H1 (cell line): ENCODE data around the gene TAF7. TPM values are rescaled to one million over a fixed set of nuclear protein-coding genes. Genes with fewer than 3 reads are reported as not detected.

ENCODE experiments used
- CTCF ChIA-PET: fragments of 300-600 bp; sonication (Branson Sonifier 250); formaldehyde crosslinking; loops from one replicate; lab custom pipeline; 2021; ENCODE audit not compliant: partially characterized antibody; lab: Charles Lee
- POLR2A ChIA-PET: fragments of 300-600 bp; sonication (Branson Sonifier 250); formaldehyde crosslinking; loops from one replicate; lab custom pipeline; 2021; ENCODE audit warnings: inconsistent platforms; ENCODE audit not compliant: partially characterized antibody; lab: Charles Lee
- DNase-seq, 2 experiments: peaks; one replicate each; pipeline versions ENCODE4 v3.0.0 to v3.0.0-alpha.2; 2010 to 2022; ENCODE audit warnings: low spot score in 2 of 2, low read depth in 1 of 2, mixed read lengths in 1 of 2
- FAIRE-seq: peaks from 2 replicates; lab custom pipeline; 2011; peaks lifted over from hg19 to GRCh38; lab: Jason Lieb, UNC
- H2AFZ ChIP-seq: 2 replicates; pipeline ENCODE4 v1.8.1; 2012; ENCODE audit warnings: low read length, inconsistent platforms
- H2AK5ac ChIP-seq: 2 replicates; pipeline ENCODE4 v1.6.1; 2013; ENCODE audit warnings: low read depth, low read length
- H2BK120ac ChIP-seq: replicated peaks from 2 replicates; pipeline ENCODE3; 2013; ENCODE audit warnings: low read depth, low read length, inconsistent platforms
- H2BK12ac ChIP-seq: 2 replicates; pipeline ENCODE4 v1.6.1; 2013; ENCODE audit warnings: low read depth, low read length
- H2BK15ac ChIP-seq: 2 replicates; pipeline ENCODE4 v1.6.1; 2013; ENCODE audit warnings: low read length
- H2BK20ac ChIP-seq: 2 replicates; pipeline ENCODE4 v1.6.1; 2013; ENCODE audit warnings: low read length
- H2BK5ac ChIP-seq: 2 replicates; pipeline ENCODE4 v1.6.1; 2013; ENCODE audit warnings: low read depth, low read length
- H3K14ac ChIP-seq: 2 replicates; pipeline ENCODE4 v1.6.1; 2013; ENCODE audit warnings: inconsistent platforms; ENCODE audit not compliant: insufficient read length
- H3K18ac ChIP-seq: 2 replicates; pipeline ENCODE4 v1.6.1; 2013; ENCODE audit warnings: low read length; ENCODE audit errors: extremely low read depth
- H3K23ac ChIP-seq: 2 replicates; pipeline ENCODE4 v1.6.1; 2013; ENCODE audit warnings: inconsistent platforms; ENCODE audit not compliant: insufficient read length
- H3K23me2 ChIP-seq: 2 replicates; pipeline ENCODE4 v1.6.1; 2013; ENCODE audit warnings: low read depth, low read length
- H3K27ac ChIP-seq: 2 replicates; pipeline ENCODE4 v1.6.1; 2011; ENCODE audit warnings: low read depth, low read length, inconsistent platforms
- H3K27me3 ChIP-seq, 4 experiments: replicated peaks in 1 of 4; 1 replicate in 1 of 4; 2 replicates in 3 of 4; pipeline versions ENCODE4 v1.6.1 to v1.8.1; 2011 to 2013; ENCODE audit warnings: low read length in 3 of 4, mild to moderate bottlenecking in 3 of 4, inconsistent platforms in 2 of 4, mixed read lengths in 2 of 4, moderate library complexity in 1 of 4; ENCODE audit not compliant: control insufficient read depth in 3 of 4, insufficient read depth in 3 of 4; ENCODE audit errors: extremely low read depth in 1 of 4
- H3K36me3 ChIP-seq, 4 experiments: 2 replicates each; pipeline versions ENCODE4 v1.6.1 to v1.8.1; 2011 to 2013; ENCODE audit warnings: mild to moderate bottlenecking in 4 of 4, low read length in 3 of 4, moderate library complexity in 2 of 4, control low read depth in 1 of 4, inconsistent platforms in 1 of 4; ENCODE audit not compliant: insufficient read depth in 4 of 4, control insufficient read depth in 2 of 4
- H3K4ac ChIP-seq: replicated peaks from 2 replicates; pipeline ENCODE3; 2013; ENCODE audit warnings: low read length, low read depth, mixed read lengths, inconsistent platforms; ENCODE audit not compliant: insufficient read length
- H3K4me1 ChIP-seq, 4 experiments: replicated peaks in 1 of 4; 1 replicate in 1 of 4; 2 replicates in 3 of 4; pipeline versions ENCODE4 v1.6.1 to v1.8.1; 2011 to 2013; ENCODE audit warnings: low read length in 3 of 4, inconsistent platforms in 2 of 4, mixed read lengths in 1 of 4; ENCODE audit not compliant: insufficient read depth in 4 of 4, control insufficient read depth in 3 of 4
- H3K4me2 ChIP-seq, 2 experiments: 2 replicates each; pipeline versions ENCODE4 v1.6.1 to v1.8.1; 2011 to 2013; ENCODE audit warnings: low read depth in 2 of 2, low read length in 2 of 2, control low read depth in 1 of 2, inconsistent platforms in 1 of 2, mild to moderate bottlenecking in 1 of 2; ENCODE audit not compliant: insufficient read depth in 1 of 2
- H3K4me3 ChIP-seq, 4 experiments: fragments of 200-600, 300-600 bp in 1 of 4; sonication (generic), shearing (Covaris generic), sonication (Bioruptor Twin) in 1 of 4; 2 replicates each; pipeline versions ENCODE4 v1.5.1 to v1.8.1; 2011 to 2016; ENCODE audit warnings: low read length in 4 of 4, low read depth in 3 of 4, control low read depth in 2 of 4, inconsistent platforms in 2 of 4, mild to moderate bottlenecking in 2 of 4, mixed read lengths in 1 of 4, moderate library complexity in 1 of 4; ENCODE audit not compliant: insufficient read depth in 2 of 4; ENCODE audit errors: extremely low read depth in 1 of 4
- H3K56ac ChIP-seq: replicated peaks from 2 replicates; pipeline ENCODE3; 2013; ENCODE audit warnings: low read depth, mild to moderate bottlenecking, mixed read lengths, low read length, inconsistent platforms; ENCODE audit not compliant: insufficient read length
- H3K79me1 ChIP-seq: 2 replicates; pipeline ENCODE4 v1.6.1; 2013; ENCODE audit warnings: low read depth, low read length, control low read depth
- H3K79me2 ChIP-seq, 2 experiments: 2 replicates each; pipeline versions ENCODE4 v1.6.1 to v1.8.1; 2012 to 2013; ENCODE audit warnings: low read length in 2 of 2, mild to moderate bottlenecking in 2 of 2, inconsistent platforms in 1 of 2; ENCODE audit not compliant: insufficient read depth in 2 of 2, control insufficient read depth in 1 of 2
- H3K9ac ChIP-seq, 4 experiments: replicated peaks in 1 of 4; 1 replicate in 1 of 4; 2 replicates in 3 of 4; pipeline versions ENCODE4 v1.6.1 to v1.8.1; 2011 to 2013; ENCODE audit warnings: low read depth in 3 of 4, low read length in 3 of 4, control low read depth in 2 of 4, mild to moderate bottlenecking in 2 of 4, moderate library complexity in 2 of 4, inconsistent platforms in 1 of 4; ENCODE audit errors: extremely low read depth in 1 of 4
- H3K9me3 ChIP-seq, 2 experiments: 2 replicates each; pipeline versions ENCODE4 v1.6.1 to v1.8.1; 2012 to 2013; ENCODE audit warnings: mild to moderate bottlenecking in 2 of 2, moderate library complexity in 2 of 2, control low read depth in 1 of 2, inconsistent platforms in 1 of 2, low read depth in 1 of 2, low read length in 1 of 2, mixed read lengths in 1 of 2; ENCODE audit not compliant: insufficient read depth in 2 of 2
- H4K20me1 ChIP-seq, 2 experiments: replicated peaks in 1 of 2; 2 replicates each; pipeline versions ENCODE3 to v1.8.1; 2011 to 2013; ENCODE audit warnings: inconsistent platforms in 2 of 2, low read length in 2 of 2, mild to moderate bottlenecking in 1 of 2; ENCODE audit not compliant: insufficient read depth in 2 of 2, control insufficient read depth in 1 of 2
- H4K5ac ChIP-seq: 2 replicates; pipeline ENCODE4 v1.6.1; 2013; ENCODE audit warnings: low read length, low read depth, mixed read lengths, inconsistent platforms; ENCODE audit not compliant: insufficient read length
- H4K8ac ChIP-seq: 2 replicates; pipeline ENCODE4 v1.8.0; 2013; ENCODE audit warnings: mild to moderate bottlenecking, moderate library complexity, low read length, inconsistent platforms; ENCODE audit not compliant: insufficient read depth; ENCODE audit errors: extremely low read depth
- H4K91ac ChIP-seq: replicated peaks from 2 replicates; pipeline ENCODE3; 2013; ENCODE audit warnings: low read length, mixed read lengths, inconsistent platforms; ENCODE audit not compliant: insufficient read length
- ASH2L ChIP-seq: fragments of 200-600, 300-600 bp; sonication (generic); IDR thresholded peaks from one replicate; pipeline ENCODE4 v1.7.1; 2017; ENCODE audit warnings: low read length
- BACH1 ChIP-seq: IDR thresholded peaks from 2 replicates; pipeline ENCODE4 v1.6.1; 2012; ENCODE audit warnings: low read length, improper control_type of control experiment
- BCL11A ChIP-seq, 2 experiments: IDR thresholded peaks; one replicate each; pipeline ENCODE4 v1.6.1; 2011; ENCODE audit warnings: low read depth in 2 of 2, low read length in 2 of 2, mild to moderate bottlenecking in 2 of 2
- BRCA1 ChIP-seq: IDR thresholded peaks from 2 replicates; pipeline ENCODE4 v1.6.1; 2012; ENCODE audit warnings: low read depth, low read length, improper control_type of control experiment
- EP300 ChIP-seq, 2 experiments: IDR thresholded peaks; 1 replicate in 1 of 2; 2 replicates in 1 of 2; pipeline ENCODE4 v1.6.1; 2011 to 2012; ENCODE audit warnings: low read depth in 2 of 2, low read length in 2 of 2, mild to moderate bottlenecking in 2 of 2, borderline replicate concordance in 1 of 2, inconsistent platforms in 1 of 2, moderate library complexity in 1 of 2
- KDM1A ChIP-seq: fragments of 200-600, 300-600 bp; sonication (generic); IDR thresholded peaks from 2 replicates; pipeline ENCODE4 v1.7.1; 2016; ENCODE audit warnings: mild to moderate bottlenecking, low read length, borderline replicate concordance
- KDM5A ChIP-seq: fragments of 200-600 bp; IDR thresholded peaks from 2 replicates; pipeline ENCODE4 v1.7.1; 2012; ENCODE audit warnings: mild to moderate bottlenecking, low read length, inconsistent platforms, mixed read lengths
- RNF2 ChIP-seq: fragments of 200-900, 300-1000 bp; sonication (generic); IDR thresholded peaks from 2 replicates; pipeline ENCODE4 v1.7.1; 2016; ENCODE audit warnings: borderline replicate concordance, low read depth, mild to moderate bottlenecking, antibody characterized with exemption, low read length; ENCODE audit not compliant: poor library complexity, severe bottlenecking; ENCODE audit errors: missing control alignments
- TBP ChIP-seq: IDR thresholded peaks from 2 replicates; pipeline ENCODE4 v1.6.1; 2011; ENCODE audit warnings: low read depth, low read length, improper control_type of control experiment
- TEAD4 ChIP-seq: IDR thresholded peaks from 2 replicates; pipeline ENCODE4 v1.6.1; 2012; ENCODE audit warnings: low read depth, low read length, inconsistent platforms, mixed read lengths
- WGBS, 2 experiments: shearing (Covaris generic) in 1 of 2; methylation state at CpG; one replicate each; pipeline versions ENCODE4 v1.1.6 to v1.1.7; 2013 to 2015; ENCODE audit warnings: low lambda C conversion rate in 2 of 2, mixed read lengths in 2 of 2, inconsistent platforms in 1 of 2, low coverage in 1 of 2, missing lambda C conversion rate in 1 of 2; ENCODE audit not compliant: insufficient replicate concordance in 2 of 2, insufficient coverage in 1 of 2, insufficient read length in 1 of 2; ENCODE audit errors: extremely low coverage in 1 of 2, missing lambda C conversion rate in 1 of 2; 5-methylcytosine and 5-hydroxymethylcytosine counted together
- polyA plus RNA-seq, 7 experiments: library from polyadenylated mRNA; depleted of rRNA in 3 of 7; stranded (reverse) in 5 of 7; unstranded in 2 of 7; fragments of >200 nt in 5 of 7; fragments of 200-250 nt in 2 of 7; gene quantifications; 1 replicate in 5 of 7; 2 replicates in 1 of 7; 4 replicates in 1 of 7; pipeline versions ENCODE4 v1.2.1 to v1.2.3, GENCODE V29; 2011 to 2013; ENCODE audit warnings: missing spikeins in 2 of 7, mixed read lengths in 2 of 7
- total RNA-seq: library from RNA; stranded (reverse); fragmentation: NEBNext Ultra II Directional; extraction: Animal tissue kit (Norgen Biotek cat#: 25700); gene quantifications from 2 replicates; pipeline ENCODE4 v1.2.1, GENCODE V29; 2021
- TF ChIP-seq, protein P1 (sequence below): IDR thresholded peaks from 2 replicates; pipeline ENCODE4 v1.6.1; 2012; ENCODE audit warnings: inconsistent platforms

The TAF7 gene
- total and polyA plus RNA-seq, 2 of the 8 experiments (the other 6 are each of a cell fraction or from before 2014, with no cell fraction given): 29.8 to 101 TPM

- no peak overlapping the region for H3K9ac ChIP-seq
- no peak overlapping the region for H2BK5ac ChIP-seq
- peaks cover 11 to 25% of the 10 kb centered on the region in 2 experiments for H3K79me2 ChIP-seq
- no peak overlapping the region for H2AFZ ChIP-seq
- H3K9me3 ChIP-seq: peaks cover 22 to 25% of the 10 kb centered on the region in 2 experiments
- no peak overlapping the region for H3K56ac ChIP-seq
- H4K5ac ChIP-seq: no peak overlapping the region
- no peak overlapping the region for H3K23ac ChIP-seq
- H2BK120ac ChIP-seq: no peak overlapping the region
- ChIA-PET CTCF (interaction anchor here (0.6 to 4.7 kb wide), 8 partner anchors 9 to 187 kb away, joined by 3 to 25 read pairs (median 3); partner anchors contain the start of genes PCDHB10, PCDHB15 and PCDHGB1), POLR2A (no interaction called here)
- H3K4me2 ChIP-seq: no peak overlapping the region
- no peak overlapping the region for H3K14ac ChIP-seq
- DNase-seq: no peak
- H3K18ac ChIP-seq: no peak overlapping the region
- H2BK20ac ChIP-seq: no peak overlapping the region
- no peaks in the 10 kb centered on the region for H3K79me1 ChIP-seq
- peaks cover 4% of the 10 kb centered on the region for H3K23me2 ChIP-seq
- no peak overlapping the region for H3K4ac ChIP-seq
- no peak for FAIRE-seq
- H4K20me1 ChIP-seq: no peaks in the 10 kb centered on the region
- TF ChIP-seq TBP (no peak), RNF2 (no peak), KDM1A (no peak), ASH2L (no peak), BACH1 (no peak), EP300 (IDR thresholded peaks at IDR 0.05; ENCODE audit: borderline replicate concordance in 1 of 2, low read depth in 2 of 2, low read length in 2 of 2) (no peak), BRCA1 (no peak), KDM5A (no peak), TEAD4 (no peak), BCL11A (IDR thresholded peaks at IDR 0.05; ENCODE audit: low read depth in 2 of 2, low read length in 2 of 2) (no peak)
- TF ChIP-seq, protein P1, sequence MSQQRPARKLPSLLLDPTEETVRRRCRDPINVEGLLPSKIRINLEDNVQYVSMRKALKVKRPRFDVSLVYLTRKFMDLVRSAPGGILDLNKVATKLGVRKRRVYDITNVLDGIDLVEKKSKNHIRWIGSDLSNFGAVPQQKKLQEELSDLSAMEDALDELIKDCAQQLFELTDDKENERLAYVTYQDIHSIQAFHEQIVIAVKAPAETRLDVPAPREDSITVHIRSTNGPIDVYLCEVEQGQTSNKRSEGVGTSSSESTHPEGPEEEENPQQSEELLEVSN: no peak
- no peak overlapping the region for H2BK15ac ChIP-seq
- H3K4me3 ChIP-seq: no peak overlapping the region
- no peak overlapping the region for H4K91ac ChIP-seq
- H4K8ac ChIP-seq: no peak overlapping the region
- H2BK12ac ChIP-seq: no peak overlapping the region
- H3K36me3 ChIP-seq: peaks cover 5 to 25% (median 17%) of the 10 kb centered on the region in 4 experiments; a peak in 6 of 8 replicates
- H2AK5ac ChIP-seq: no peak overlapping the region
- 86 to 100% methylated on average over 1 to 3 of the region's 3 CpGs for WGBS, 2 experiments
- H3K27me3 ChIP-seq: no peaks in the 10 kb centered on the region
- no peaks in the 10 kb centered on the region for H3K4me1 ChIP-seq
- H3K27ac ChIP-seq: no peak overlapping the region
Observed at GRCh38 chr5:141322261-141322660, 1.7 kb upstream of the TAF7 start.
